ENCODE measurements around the gene MAPRE2. TPM values are rescaled to one million over a fixed set of nuclear protein-coding genes. Genes with fewer than 3 reads are reported as not detected.

Gene MAPRE2
- total and polyA plus RNA-seq, 8 donors: 37.4 to 56.3 (median 50.0) TPM

DNA sequence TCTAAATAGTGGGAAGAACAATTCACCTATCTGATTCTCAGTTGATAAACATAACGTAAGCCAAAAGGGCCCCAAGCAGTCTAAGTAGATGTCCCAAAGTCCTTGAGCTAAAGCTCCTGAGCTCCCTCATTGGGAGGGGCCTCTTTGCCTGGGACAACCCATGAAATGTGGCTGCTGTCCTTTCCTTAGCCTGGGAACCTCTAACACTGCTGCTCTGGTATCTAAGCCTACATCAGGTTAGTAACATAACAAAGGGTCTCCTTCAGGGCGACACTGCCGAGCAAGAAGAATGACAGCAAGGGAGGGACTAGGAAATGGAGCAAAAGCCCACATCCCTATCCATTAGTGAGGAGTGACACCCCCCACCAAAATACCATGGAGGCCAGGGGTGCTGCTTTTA is 98.3 kb downstream of the MAPRE2 start:
- H3K36me3 ChIP-seq: peaks cover 0 to 48% of the 10 kb centered on the region in 2 donors
- no peaks in the 10 kb centered on the region for H3K4me1 ChIP-seq
- no peak overlapping the region for H3K4me3 ChIP-seq
- H3K27ac ChIP-seq: no peak overlapping the region
- DNase-seq (no peak), ATAC-seq (no peak)
- intact Hi-C loops (cut with DNase I): no loop called here
- TF ChIP-seq, protein P1, sequence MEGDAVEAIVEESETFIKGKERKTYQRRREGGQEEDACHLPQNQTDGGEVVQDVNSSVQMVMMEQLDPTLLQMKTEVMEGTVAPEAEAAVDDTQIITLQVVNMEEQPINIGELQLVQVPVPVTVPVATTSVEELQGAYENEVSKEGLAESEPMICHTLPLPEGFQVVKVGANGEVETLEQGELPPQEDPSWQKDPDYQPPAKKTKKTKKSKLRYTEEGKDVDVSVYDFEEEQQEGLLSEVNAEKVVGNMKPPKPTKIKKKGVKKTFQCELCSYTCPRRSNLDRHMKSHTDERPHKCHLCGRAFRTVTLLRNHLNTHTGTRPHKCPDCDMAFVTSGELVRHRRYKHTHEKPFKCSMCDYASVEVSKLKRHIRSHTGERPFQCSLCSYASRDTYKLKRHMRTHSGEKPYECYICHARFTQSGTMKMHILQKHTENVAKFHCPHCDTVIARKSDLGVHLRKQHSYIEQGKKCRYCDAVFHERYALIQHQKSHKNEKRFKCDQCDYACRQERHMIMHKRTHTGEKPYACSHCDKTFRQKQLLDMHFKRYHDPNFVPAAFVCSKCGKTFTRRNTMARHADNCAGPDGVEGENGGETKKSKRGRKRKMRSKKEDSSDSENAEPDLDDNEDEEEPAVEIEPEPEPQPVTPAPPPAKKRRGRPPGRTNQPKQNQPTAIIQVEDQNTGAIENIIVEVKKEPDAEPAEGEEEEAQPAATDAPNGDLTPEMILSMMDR (IDR thresholded peaks at IDR 0.05): no peak
- H3K9me3 ChIP-seq: no peaks in the 10 kb centered on the region
- no peaks in the 10 kb centered on the region for H3K27me3 ChIP-seq

DNA sequence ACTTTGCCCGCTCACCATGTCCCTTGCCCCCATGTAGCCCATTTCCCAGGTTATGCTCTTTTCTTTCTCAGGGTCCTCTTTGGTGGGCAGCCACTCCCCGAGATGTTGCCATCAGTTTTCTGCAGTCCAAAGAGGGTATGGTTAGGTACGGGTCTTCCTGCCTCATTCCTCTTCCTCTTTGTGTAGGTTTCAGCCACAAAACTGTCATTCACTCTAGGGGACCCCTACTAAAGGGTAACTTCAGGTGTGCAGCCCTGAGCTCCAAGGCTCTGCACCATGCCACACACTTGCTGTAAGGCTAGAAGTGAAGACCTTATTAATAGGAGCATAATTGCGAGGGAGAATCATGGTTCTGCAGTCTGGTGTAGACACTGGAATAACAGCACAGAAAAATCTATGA is 99.9 kb downstream of the MAPRE2 start:
- no peak overlapping the region for H3K4me3 ChIP-seq
- peaks cover 0 to 36% of the 10 kb centered on the region in 2 donors for H3K36me3 ChIP-seq
- ATAC-seq: no peak
- no peaks in the 10 kb centered on the region for H3K9me3 ChIP-seq
- no peak overlapping the region for H3K27ac ChIP-seq
- intact Hi-C loops (cut with DNase I): no loop called here
- DNase-seq: no peak
- H3K4me1 ChIP-seq: no peaks in the 10 kb centered on the region
- no peaks in the 10 kb centered on the region for H3K27me3 ChIP-seq
- TF ChIP-seq, protein P1 (IDR thresholded peaks at IDR 0.05): no peak

DNA sequence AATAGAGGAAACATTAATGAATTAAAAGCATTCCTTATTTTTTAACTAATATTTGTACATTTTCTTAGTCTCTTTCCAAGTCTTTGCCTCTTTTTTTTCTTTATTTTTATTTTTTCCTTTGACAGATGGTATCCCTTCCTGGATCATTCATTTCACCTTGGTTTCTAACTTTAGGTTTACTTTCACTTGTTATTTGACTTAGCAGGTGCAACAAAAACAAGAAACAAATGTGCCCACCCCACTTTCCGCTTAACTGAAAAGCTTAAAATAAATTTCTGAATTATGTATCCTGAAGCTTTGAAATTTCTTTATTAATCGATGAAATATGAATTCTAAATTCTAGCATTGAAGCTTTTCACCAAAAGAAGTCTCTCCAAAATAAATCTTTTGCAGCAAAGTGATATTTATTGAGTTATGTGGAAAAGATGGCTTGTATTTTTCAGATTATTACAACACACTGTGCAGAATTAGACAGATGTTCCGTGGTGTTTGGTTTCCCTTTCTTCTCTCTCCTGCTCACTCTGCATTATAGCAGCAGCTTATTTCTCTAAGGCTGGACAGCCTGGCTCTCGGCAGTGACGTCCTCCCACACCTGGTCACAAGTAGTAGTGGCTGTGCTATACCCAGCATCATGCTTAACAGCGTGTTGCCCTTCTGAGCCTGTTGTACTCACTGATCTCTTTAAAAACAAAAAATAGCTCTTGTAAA is 100.5 kb downstream of the MAPRE2 start:
- DNase-seq: no peak
- H3K4me1 ChIP-seq: no peaks in the 10 kb centered on the region

DNA sequence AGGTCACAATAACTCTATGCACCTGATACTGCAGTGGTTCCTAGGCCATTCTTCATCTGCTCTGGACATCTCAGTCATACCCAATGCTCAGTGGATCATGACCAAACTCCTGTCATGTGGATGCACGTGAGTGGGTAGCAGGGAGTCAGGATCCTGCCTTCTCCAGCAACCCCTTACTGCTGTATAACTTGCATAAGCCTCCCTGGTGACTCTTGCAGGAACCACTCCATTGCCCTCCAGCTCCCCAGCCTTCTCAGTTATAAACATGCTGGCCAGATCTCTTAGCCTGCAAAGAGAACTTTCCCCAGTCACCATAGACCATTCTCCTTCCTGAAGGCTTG is 101.0 kb downstream of the MAPRE2 start:
- no peak overlapping the region for H3K4me3 ChIP-seq
- ATAC-seq: no peak
- intact Hi-C loops (cut with DNase I): no loop called here

More for the DNA sequence above, 100.5 kb downstream of the MAPRE2 start:
- no peak overlapping the region for H3K27ac ChIP-seq
- H3K9me3 ChIP-seq: no peaks in the 10 kb centered on the region
- TF ChIP-seq, protein P1 (IDR thresholded peaks at IDR 0.05): no peak
- H3K4me3 ChIP-seq: no peak overlapping the region
- peaks cover 0 to 30% of the 10 kb centered on the region in 2 donors for H3K36me3 ChIP-seq
- no peak for ATAC-seq
- intact Hi-C loops (cut with DNase I): no loop called here
- no peaks in the 10 kb centered on the region for H3K27me3 ChIP-seq

More for the DNA sequence above, 101.0 kb downstream of the MAPRE2 start:
- Histone ChIP-seq H3K36me3 (peaks cover 0 to 25% of the 10 kb centered on the region in 2 donors), H3K9me3 (no peaks in the 10 kb centered on the region), H3K27me3 (no peaks in the 10 kb centered on the region), H3K27ac (no peak overlapping the region), H3K4me1 (no peaks in the 10 kb centered on the region)
- DNase-seq: no peak
- TF ChIP-seq, protein P1 (IDR thresholded peaks at IDR 0.05): no peak
